ENCODE results near the gene SLC50A1. TPM values are rescaled to one million over a fixed set of nuclear protein-coding genes. Genes with fewer than 3 reads are reported as not detected.

The SLC50A1 gene
- total RNA-seq, 2 donors from 2014 or later: 25.1 to 29.8 TPM

DNA sequence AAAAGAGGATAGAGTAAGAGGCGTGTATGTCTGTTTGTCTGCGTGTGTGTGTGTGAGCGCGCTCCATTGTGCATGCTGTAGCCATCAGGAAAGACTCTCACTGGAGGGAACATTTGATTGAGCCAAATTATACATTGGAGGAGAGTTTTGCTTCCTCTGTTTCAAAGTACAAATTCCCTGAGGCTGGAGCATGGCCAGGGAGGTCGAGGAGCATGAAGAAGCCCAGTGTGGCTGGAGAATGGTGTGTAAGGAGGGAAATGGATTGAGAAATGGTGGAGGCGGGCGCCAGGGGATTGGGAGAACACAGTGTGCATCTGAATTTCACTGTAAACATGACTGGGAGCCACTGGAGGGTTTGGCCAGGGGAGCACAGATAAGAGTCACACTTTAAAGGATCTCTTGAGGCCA is 30.0 kb upstream of the SLC50A1 start:
- H3K9me3 ChIP-seq (ENCODE audit: control insufficient read depth, low read length): no peaks in the 10 kb centered on the region
- no peaks in the 10 kb centered on the region for H3K36me3 Mint-ChIP-seq (ENCODE audit: low read depth)
- no peaks in the 10 kb centered on the region for H3K4me1 ChIP-seq (ENCODE audit: control insufficient read depth, insufficient read depth, low read length)
- no peak overlapping the region for H3K4me3 ChIP-seq (ENCODE audit: low read length)
- H3K4me1 Mint-ChIP-seq: no peaks in the 10 kb centered on the region
- H3K27me3 Mint-ChIP-seq (ENCODE audit: insufficient read depth): peaks cover 50% of the 10 kb centered on the region
- no peak overlapping the region for H3K27ac ChIP-seq (ENCODE audit: low read depth, low read length)
- no peak overlapping the region for H3K27ac Mint-ChIP-seq
- no peaks in the 10 kb centered on the region for H3K9me3 Mint-ChIP-seq
- peaks cover 15% of the 10 kb centered on the region for H3K27me3 ChIP-seq (ENCODE audit: control insufficient read depth, insufficient read depth, low read length, poor library complexity, severe bottlenecking)
- no peak overlapping the region for H3K9ac ChIP-seq (ENCODE audit: extremely low read depth, low read length, poor library complexity, severe bottlenecking)
- no peaks in the 10 kb centered on the region for H3K36me3 ChIP-seq (ENCODE audit: control insufficient read depth, insufficient read depth, low read length)
- H3K4me3 Mint-ChIP-seq: no peak overlapping the region
- 89 to 96% methylated on average over 5 to 7 of the region's 7 CpGs for WGBS, 2 experiments (ENCODE audit: insufficient coverage in 1 of 2, insufficient read length in 1 of 2)
- DNase-seq: no peak
- TF ChIP-seq, protein P1, sequence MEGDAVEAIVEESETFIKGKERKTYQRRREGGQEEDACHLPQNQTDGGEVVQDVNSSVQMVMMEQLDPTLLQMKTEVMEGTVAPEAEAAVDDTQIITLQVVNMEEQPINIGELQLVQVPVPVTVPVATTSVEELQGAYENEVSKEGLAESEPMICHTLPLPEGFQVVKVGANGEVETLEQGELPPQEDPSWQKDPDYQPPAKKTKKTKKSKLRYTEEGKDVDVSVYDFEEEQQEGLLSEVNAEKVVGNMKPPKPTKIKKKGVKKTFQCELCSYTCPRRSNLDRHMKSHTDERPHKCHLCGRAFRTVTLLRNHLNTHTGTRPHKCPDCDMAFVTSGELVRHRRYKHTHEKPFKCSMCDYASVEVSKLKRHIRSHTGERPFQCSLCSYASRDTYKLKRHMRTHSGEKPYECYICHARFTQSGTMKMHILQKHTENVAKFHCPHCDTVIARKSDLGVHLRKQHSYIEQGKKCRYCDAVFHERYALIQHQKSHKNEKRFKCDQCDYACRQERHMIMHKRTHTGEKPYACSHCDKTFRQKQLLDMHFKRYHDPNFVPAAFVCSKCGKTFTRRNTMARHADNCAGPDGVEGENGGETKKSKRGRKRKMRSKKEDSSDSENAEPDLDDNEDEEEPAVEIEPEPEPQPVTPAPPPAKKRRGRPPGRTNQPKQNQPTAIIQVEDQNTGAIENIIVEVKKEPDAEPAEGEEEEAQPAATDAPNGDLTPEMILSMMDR (conservative IDR thresholded peaks at IDR 0.05): no peak

GRCh38 chr1:155106862-155107261 is 28.8 kb upstream of the SLC50A1 start:
- Mint-ChIP-seq H3K27me3 (ENCODE audit: insufficient read depth) (peaks cover 48% of the 10 kb centered on the region), H3K36me3 (ENCODE audit: low read depth) (no peaks in the 10 kb centered on the region), H3K27ac (no peak overlapping the region), H3K4me3 (no peak overlapping the region), H3K9me3 (no peaks in the 10 kb centered on the region), H3K4me1 (no peaks in the 10 kb centered on the region)
- Histone ChIP-seq H3K36me3 (ENCODE audit: control insufficient read depth, insufficient read depth, low read length) (no peaks in the 10 kb centered on the region), H3K27ac (ENCODE audit: low read depth, low read length) (no peak overlapping the region), H3K4me3 (ENCODE audit: low read length) (no peak overlapping the region), H3K9ac (ENCODE audit: extremely low read depth, low read length, poor library complexity, severe bottlenecking) (no peak overlapping the region), H3K27me3 (ENCODE audit: control insufficient read depth, insufficient read depth, low read length, poor library complexity, severe bottlenecking) (peaks cover 15% of the 10 kb centered on the region), H3K4me1 (ENCODE audit: control insufficient read depth, insufficient read depth, low read length) (no peaks in the 10 kb centered on the region), H3K9me3 (ENCODE audit: control insufficient read depth, low read length) (no peaks in the 10 kb centered on the region)
- TF ChIP-seq, protein P1 (conservative IDR thresholded peaks at IDR 0.05): no peak
- WGBS, 2 experiments (ENCODE audit: insufficient coverage in 1 of 2, insufficient read length in 1 of 2): 68 to 85% methylated on average over 4 to 6 of the region's 6 CpGs
- DNase-seq: no peak

DNA sequence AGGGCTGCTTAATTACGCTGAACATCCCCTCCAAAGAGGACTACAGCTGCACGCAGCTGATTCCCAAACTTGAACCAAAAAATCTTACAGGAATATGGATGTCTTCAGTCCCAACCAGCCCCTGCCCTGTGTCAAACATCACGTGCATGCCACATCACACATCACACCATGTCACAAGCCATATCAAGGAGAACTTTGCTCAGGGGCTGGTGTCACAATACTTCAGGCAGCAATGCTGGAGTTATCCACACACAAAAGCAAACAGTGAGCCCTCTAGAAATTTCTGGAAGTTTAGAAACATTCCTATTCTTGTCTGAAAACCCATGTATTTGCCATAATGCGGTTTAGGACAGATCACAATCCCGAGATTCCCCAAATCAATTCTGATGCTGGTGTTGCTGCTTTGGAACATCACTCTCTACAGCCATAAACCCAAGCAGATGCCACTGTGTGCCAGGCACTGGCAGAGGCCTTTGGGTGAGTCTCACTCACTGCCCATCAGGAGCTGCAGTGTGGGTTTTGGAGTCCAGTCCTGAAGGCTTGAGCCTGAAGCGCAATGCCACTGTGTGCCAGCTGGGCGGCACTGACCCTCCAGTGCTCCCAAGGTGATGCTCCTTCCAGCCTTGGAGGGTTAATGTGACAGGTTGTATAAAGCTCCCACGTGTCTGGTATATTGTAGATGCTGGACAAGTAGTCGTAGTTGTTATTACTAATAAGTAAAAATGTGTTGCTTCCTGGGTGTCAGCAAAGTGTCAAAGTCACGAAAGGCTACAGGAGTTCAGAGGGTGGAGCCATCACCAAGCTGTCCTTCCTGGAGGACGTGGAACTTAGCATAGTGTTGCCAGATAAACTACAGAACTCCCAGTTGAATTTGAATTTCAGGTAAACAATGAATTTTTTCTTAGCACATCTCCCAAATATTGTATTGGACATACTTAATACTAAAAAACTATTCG is 28.1 kb upstream of the SLC50A1 start:
- H3K9me3 ChIP-seq (ENCODE audit: control insufficient read depth, low read length): no peaks in the 10 kb centered on the region
- H3K4me3 Mint-ChIP-seq: no peak overlapping the region
- H3K27me3 ChIP-seq (ENCODE audit: control insufficient read depth, insufficient read depth, low read length, poor library complexity, severe bottlenecking): peaks cover 15% of the 10 kb centered on the region
- no peak overlapping the region for H3K9ac ChIP-seq (ENCODE audit: extremely low read depth, low read length, poor library complexity, severe bottlenecking)
- no peaks in the 10 kb centered on the region for H3K4me1 Mint-ChIP-seq
- no peak overlapping the region for H3K27ac ChIP-seq (ENCODE audit: low read depth, low read length)
- no peaks in the 10 kb centered on the region for H3K36me3 Mint-ChIP-seq (ENCODE audit: low read depth)
- WGBS, 2 experiments (ENCODE audit: insufficient coverage in 1 of 2, insufficient read length in 1 of 2): 82% methylated on average over 9 to 12 of the region's 12 CpGs
- no peaks in the 10 kb centered on the region for H3K36me3 ChIP-seq (ENCODE audit: control insufficient read depth, insufficient read depth, low read length)
- no peak overlapping the region for H3K27ac Mint-ChIP-seq
- no peak for DNase-seq
- no peak overlapping the region for H3K4me3 ChIP-seq (ENCODE audit: low read length)
- H3K9me3 Mint-ChIP-seq: no peaks in the 10 kb centered on the region
- TF ChIP-seq, protein P1 (conservative IDR thresholded peaks at IDR 0.05): no peak
- peaks cover 40% of the 10 kb centered on the region for H3K27me3 Mint-ChIP-seq (ENCODE audit: insufficient read depth)
- H3K4me1 ChIP-seq (ENCODE audit: control insufficient read depth, insufficient read depth, low read length): no peaks in the 10 kb centered on the region
